Renal cortical epithelial cell (primary cell): Measurements from ENCODE around the gene NRXN3. TPM values are rescaled to one million over a fixed set of nuclear protein-coding genes. Genes with fewer than 3 reads are reported as not detected.
A peak's percentile ranks its signal among the peaks of the same experiment; 100 is the strongest.

Experiments
- DNase-seq: peaks from one replicate; pipeline ENCODE4 v3.0.0-alpha.2; 2011; ENCODE audit warnings: low read depth
- total RNA-seq: library from RNA; depleted of rRNA; stranded (reverse); fragments of >200 nt; gene quantifications from 2 replicates; pipeline ENCODE4 v1.2.3, GENCODE V29; 2014

Gene NRXN3
- total RNA-seq, 1 donor from 2014 or later = 2.9 TPM

DNA sequence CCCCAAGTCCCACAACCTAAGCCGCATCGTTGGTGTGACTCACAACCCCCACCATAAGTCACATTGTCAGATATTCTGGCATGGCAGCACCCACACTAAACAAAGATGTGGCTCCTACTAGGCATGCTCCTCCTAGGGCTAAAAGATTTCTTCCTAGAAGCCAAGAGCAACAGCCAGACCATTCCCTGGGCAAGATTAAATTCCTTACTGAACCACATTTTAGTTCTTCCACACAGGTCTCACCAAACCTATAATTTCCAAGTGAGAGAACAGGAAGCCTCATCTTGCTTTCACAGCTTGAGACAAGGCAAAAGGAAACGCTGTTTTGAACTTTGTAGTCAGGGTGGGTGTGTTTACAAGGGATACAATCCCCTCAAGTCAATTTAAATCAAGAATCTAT, 1408.3 kb downstream of the NRXN3 start:
- peak; percentile 21 for DNase-seq

- DNase-seq = peak; percentile 33
These were observed 1410.2 kb downstream of the NRXN3 start for GRCh38 chr14:79580414-79580813.

DNA sequence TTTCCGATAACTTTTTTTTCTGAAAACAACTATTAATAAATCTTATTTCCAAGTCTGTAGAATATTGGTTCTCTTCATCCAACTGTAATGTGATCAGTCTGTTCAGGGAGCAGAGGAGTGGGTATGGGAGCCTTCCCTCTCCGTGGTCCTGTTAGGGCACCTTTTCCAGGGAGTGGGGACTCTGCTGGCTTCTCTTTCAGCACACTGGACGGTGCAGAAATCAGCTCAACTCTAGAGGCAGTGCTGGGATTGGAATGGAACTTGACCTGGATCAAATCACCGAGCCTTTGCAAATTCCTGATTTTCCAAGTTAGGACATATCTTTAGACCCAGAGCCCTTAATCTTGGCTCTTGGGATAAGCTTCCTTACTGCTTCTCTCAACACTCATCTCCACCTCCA, 1410.7 kb downstream of the NRXN3 start:
- DNase-seq = no peak

DNA sequence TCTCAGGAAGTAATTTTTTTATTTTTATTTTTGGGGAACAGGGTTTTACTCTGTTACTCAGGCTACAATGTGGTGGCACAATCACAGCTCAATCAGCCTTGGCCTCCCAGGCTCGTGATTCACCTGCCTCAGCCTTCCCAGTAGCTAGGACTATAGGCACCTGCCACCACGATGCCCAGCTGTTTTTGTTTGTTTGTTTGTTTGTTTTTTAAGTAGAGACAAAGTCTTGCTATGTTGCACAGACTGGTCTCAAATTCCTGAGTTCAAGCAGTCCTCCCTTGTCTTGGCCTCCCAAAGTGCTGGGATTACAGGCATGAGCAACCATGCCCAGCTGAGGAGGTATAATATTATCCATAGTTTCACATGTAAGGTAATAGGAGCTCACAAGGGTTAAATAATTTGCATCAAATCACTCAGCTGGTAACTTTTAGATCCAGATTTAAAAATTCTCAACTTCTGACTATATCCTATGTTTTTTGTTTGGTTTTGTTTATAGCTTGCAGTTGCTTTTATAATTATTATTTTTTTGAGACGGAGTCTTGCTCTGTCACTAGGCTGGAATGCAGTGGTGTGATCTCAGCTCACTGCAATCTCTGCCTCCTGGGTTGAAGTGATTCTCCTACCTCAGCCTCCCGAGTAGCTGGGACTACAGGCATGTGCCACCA, 1411.9 kb downstream of the NRXN3 start:
- DNase-seq = peak; percentile 65

DNA sequence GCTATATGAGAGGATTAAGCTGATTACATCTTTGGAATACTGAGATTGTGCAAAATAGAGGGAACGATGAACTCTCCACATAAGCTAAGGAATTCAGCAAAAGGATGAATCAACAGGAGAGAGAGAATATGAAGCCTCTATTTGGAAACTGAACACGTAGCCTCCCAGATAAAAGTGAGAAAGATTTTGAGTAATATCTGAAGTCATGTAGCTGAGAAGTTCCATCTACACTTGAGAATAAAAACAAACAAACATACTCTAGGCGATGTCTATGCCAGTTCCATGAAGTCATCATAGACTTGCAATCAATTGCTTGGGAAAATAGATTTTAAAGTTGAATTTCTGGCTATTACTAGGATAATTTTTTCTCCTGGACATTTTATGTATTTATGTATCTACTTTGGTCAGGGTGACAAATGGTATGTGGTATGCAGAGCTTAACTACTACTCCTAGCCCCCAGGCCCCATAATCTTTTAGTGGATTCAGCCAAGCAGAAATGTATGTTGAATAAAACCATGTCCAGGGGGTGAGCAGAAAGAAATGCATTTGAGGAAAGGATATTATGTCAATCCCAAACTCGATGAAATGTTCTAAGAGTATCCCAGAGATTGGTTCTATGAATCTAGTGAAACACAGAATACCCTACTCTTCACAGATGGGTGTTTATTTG, 1413.7 kb downstream of the NRXN3 start:
- peak; percentile 25 for DNase-seq

GRCh38 chr14:79584679-79585078, 1414.5 kb downstream of the NRXN3 start:
- peak; percentile 95 for DNase-seq

DNA sequence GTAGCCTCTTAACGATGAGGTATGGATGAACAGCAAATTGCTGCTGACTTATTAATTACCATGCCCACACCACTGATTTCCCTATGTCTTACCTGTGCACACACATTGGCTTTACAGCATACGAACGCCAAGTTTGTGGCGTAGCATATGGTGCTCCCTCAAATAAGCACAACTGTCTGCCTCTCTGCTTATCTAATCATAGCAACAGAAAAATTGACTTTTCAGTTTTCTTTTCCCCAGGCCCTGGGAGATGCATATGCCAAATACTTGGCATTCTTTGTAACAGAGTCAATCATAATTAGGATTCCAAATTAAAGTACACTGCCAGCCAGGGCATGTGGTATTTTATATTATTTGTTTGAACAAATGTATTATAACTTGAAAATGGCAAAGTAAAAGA, 1415.7 kb downstream of the NRXN3 start:
- peak; percentile 80 for DNase-seq

GRCh38 chr14:79586416-79586815, 1416.2 kb downstream of the NRXN3 start:
- peak; percentile 67 for DNase-seq

DNA sequence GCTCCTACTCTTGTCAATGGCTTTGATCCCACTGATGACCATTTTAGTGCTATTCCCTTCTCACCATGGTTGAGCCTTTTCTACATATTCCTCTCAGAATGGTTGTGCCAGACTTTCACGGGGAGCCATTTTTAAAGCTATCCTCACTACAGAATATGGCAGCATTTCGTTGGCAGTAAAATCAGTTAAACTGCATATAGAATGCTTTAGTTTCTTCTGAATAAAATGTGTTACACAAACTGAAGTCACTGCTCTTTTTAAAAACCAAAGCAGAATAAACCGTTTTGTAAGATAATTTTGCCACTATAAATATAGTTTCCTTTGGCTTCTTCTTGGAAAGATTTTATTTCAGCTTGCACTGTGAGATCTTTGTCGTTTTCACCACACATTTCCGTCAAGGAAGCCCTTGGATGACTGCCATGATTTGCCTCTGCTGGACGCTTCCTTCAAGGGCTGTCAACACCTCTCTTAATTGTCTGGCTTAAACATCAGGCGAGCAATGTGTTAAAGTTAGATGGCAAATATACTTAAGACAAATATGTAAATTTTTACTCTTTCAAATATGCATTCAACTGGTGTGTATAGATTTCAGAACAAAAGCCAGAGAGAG, 1416.9 kb downstream of the NRXN3 start:
- no peak for DNase-seq

DNA sequence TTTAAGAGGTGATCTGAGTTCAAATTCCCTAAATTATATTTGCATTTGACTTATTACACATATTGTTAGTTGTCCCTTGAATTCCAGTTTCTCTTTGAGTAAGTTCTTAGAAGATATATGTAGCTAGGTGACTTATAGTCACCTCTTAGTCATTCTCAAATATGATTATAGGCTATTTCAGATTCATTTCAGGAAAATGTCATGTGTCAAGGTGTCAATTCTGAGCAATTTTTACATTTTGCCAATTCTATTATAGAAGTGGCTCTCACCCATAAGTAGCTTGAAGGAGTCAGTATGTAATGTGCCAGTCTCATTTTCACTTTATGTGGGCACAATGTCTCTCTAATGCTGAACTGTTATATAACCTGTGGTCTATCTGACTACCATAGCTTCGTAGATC, 1417.7 kb downstream of the NRXN3 start:
- DNase-seq = no peak

DNA sequence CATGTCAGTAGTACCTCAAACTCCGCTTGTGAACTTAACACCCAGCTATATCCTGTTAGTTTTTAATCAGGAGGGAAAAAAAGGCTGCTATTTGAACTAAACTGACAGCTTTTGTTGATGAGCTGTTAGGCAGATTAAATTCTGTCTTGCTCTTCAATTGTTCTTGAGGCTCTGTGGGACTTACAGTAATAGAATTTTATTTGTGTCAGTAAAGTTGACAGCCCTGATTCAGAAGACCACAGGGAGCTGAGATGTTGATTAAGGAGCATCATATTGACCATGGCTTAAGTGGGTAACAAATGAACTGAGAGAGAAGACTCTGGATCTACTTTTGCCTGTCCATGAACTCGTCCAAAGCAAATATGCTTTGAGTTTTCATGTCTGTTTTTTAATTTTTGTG, 1418.2 kb downstream of the NRXN3 start:
- no peak for DNase-seq

DNA sequence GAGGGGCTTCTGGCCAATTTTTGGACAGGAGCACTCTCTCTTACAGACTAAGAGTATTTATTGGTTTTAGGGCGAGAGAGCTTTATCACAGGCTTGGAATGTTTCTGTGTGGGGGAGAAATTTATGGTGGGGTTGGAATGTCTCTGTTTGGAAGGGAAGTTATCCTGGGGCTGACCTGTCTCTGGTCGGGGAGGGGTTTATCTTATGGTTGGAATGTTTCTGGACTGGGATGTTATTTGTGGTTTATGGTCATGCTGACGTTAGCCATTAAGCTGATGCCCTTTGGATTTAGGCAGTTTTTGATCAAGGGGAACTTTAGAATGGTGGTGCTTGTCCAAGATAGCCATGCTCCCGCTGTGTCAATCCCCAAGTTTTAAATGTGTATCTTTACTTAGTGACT, 1426.4 kb downstream of the NRXN3 start:
- peak; percentile 40 for DNase-seq

- DNase-seq = no peak
These were observed 1427.4 kb downstream of the NRXN3 start for GRCh38 chr14:79597566-79597965.

DNA sequence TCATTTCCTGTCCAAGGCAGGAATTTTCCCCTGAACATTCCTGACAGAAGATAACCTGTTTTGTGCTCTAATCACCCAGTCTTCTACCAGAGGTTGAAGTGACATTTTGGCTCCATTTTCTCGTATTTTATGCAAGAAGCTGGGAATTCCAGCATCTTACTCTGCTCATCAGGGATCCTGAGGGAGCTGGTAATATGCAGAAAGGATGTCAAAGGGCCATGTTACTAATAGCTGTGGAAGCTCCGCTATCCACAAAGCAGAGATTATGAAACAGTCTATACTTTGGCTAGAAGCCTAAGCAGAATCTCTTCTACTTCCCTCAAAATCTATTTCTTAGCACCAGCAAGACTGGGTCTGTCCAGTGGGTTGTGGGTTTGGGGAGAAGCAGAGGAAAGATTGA, 1428.2 kb downstream of the NRXN3 start:
- no peak for DNase-seq

- DNase-seq = no peak
These were observed 1429.1 kb downstream of the NRXN3 start for GRCh38 chr14:79599239-79599638.

- no peak for DNase-seq
These were observed 1430.2 kb downstream of the NRXN3 start for GRCh38 chr14:79600406-79600805.

DNA sequence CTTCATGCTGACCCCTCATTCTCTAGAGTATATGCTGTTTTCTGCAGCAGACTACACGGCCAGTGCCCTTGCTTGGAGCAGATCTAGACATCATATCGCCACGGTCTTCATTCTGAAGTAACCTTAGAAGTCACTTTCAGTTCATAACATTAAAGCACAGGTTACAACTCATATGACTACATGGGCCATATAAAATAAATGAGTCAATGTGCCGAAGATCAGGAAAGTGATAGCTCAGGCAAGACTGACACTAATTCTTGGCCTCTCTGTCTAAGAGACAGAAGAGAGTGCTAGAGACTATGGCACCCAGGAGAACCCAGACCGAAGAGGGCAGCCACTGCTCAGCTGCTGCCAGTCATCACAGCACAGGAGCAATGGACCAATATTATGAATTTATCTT, 1431.4 kb downstream of the NRXN3 start:
- DNase-seq = no peak

DNA sequence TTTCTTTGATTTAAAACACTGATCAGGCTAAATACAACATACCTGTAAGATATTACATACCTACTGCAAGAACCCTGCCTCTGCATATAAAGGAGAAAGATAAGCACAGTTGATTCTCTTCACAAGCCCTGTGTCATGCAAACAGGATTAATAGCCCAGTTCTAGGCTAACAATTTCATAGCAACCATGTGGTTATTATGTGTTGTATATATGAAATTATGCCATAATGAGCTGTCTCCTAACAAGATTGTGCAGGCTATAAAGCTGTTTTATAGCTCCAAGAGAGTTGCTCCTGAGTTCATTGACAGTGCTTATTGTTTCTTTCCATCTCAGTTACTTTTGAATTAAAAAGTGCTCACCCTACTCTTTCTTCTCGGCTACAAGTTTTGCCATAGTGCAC, 1431.9 kb downstream of the NRXN3 start:
- no peak for DNase-seq

GRCh38 chr14:79602742-79603141, 1432.6 kb downstream of the NRXN3 start:
- DNase-seq = no peak

GRCh38 chr14:79605849-79606248, 1435.7 kb downstream of the NRXN3 start:
- peak; percentile 39 for DNase-seq

DNA sequence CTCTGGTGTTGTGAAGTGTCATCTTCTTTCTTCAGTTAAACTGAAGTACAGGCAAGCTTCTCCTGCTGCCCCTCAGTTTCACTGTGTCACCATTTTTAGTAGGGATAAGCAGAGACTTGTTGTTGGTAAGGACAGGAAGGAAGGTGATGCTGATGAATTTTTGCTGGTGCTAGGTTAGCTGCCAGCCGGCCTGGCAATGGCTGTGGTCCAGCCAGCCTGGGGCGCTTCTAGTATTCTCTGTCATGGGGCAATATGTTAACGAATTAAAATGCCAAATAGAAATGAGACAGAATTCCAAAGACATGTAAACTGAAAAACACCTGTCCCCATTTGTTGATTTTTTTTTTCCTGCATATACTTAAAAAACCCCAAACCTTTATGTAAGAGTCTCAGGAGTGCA, 1438.3 kb downstream of the NRXN3 start:
- no peak for DNase-seq

GRCh38 chr14:79613625-79614024, 1443.5 kb downstream of the NRXN3 start:
- no peak for DNase-seq

DNA sequence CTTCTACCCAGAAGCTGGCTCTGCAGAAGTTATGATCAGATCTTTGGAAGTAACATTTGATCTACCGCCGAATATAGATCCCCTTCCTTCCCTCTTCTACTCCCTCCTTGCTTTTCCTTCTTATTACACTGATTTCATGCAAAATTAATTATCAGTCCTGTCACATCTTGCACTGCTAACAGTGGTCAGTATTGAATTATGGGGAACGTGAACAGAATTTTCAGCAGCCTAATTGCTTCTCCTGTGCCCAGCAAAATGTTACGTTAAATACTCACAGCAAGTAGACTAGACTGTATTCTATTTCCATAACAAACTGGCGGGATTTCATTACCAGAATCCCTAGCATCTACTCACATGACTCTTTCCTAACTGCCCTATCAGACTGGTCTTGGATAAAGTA, 1444.3 kb downstream of the NRXN3 start:
- DNase-seq = no peak
